ENCODE measurements around the gene LSM4. TPM values are rescaled to one million over a fixed set of nuclear protein-coding genes. Genes with fewer than 3 reads are reported as not detected.

LSM4 gene
- total and polyA plus RNA-seq, 2 of the 13 experiments (the other 11 are each of a cell fraction or from before 2014, with no cell fraction given) = 65.8 to 166 TPM

- TF ChIP-seq RXRB (CRISPR knock-in tag; IDR thresholded peaks at IDR 0.05; ENCODE audit: borderline replicate concordance) (peak; percentile 90), MAZ (IDR thresholded peaks at IDR 0.05; ENCODE audit: borderline replicate concordance, low read depth, low read length) (0 out of 2 replicates have a peak, but pooled peaks have one; percentile 10), MAZ (CRISPR knock-in tag; IDR thresholded peaks at IDR 0.05; ENCODE audit: low read depth) (no peak; the same call in 1 of the 2 replicates), PHF8 (CRISPR knock-in tag; IDR thresholded peaks at IDR 0.05) (peak; percentile 40; the same call in 1 of the 2 replicates), ZFP36 (IDR thresholded peaks at IDR 0.05; ENCODE audit: borderline replicate concordance, low read depth, low read length, partially characterized antibody) (no peak), ATM (IDR thresholded peaks at IDR 0.05; ENCODE audit: borderline replicate concordance) (no peak), UBTF (CRISPR knock-in tag; IDR thresholded peaks at IDR 0.05) (peak; percentile 51; the same call in 1 of the 2 replicates), DNMT1 (CRISPR knock-in tag; IDR thresholded peaks at IDR 0.05) (no peak), RBM39 (IDR thresholded peaks at IDR 0.05; ENCODE audit: low read depth, low read length, poor library complexity, severe bottlenecking) (peak; percentile 68), ZNF451 (CRISPR knock-in tag; IDR thresholded peaks at IDR 0.05) (peak; percentile 83; the same call in 1 of the 2 replicates), SIX4 (CRISPR knock-in tag; IDR thresholded peaks at IDR 0.05) (0 out of 2 replicates have a peak, but pooled peaks have one; percentile 24), PHF21A (CRISPR knock-in tag; IDR thresholded peaks at IDR 0.05) (peak; percentile 62; the same call in 1 of the 2 replicates), CSRNP1 (CRISPR knock-in tag; IDR thresholded peaks at IDR 0.05) (no peak; the same call in 1 of the 2 replicates), U2AF1 (optimal IDR thresholded peaks at IDR 0.05; ENCODE audit: low read depth, low read length) (no peak), AKAP8 (CRISPR knock-in tag; IDR thresholded peaks at IDR 0.05) (peak; percentile 29; the same call in 1 of the 2 replicates), ZBTB20 (CRISPR knock-in tag; IDR thresholded peaks at IDR 0.05; ENCODE audit: borderline replicate concordance, low read depth) (peak; percentile 63; the same call in 1 of the 2 replicates), NFAT5 (CRISPR knock-in tag; IDR thresholded peaks at IDR 0.05) (no peak), ZFP36L1 (CRISPR knock-in tag; IDR thresholded peaks at IDR 0.05) (peak; percentile 56; the same call in 1 of the 2 replicates), DPF2 (CRISPR knock-in tag; IDR thresholded peaks at IDR 0.05; ENCODE audit: borderline replicate concordance, low read depth) (peak; percentile 68; the same call in 1 of the 2 replicates)
Observed at GRCh38 chr19:18291590-18292461, 31.1 kb downstream of the LSM4 start (continued).
